ENCODE measurements around the gene UBA1. TPM values are rescaled to one million over a fixed set of nuclear protein-coding genes. Genes with fewer than 3 reads are reported as not detected.

The UBA1 gene
- total and polyA plus RNA-seq, 2 of the 13 experiments (the other 11 are each of a cell fraction or from before 2014, with no cell fraction given) = 93.3 to 129 TPM

- no peak for TF ChIP-seq STAT5B (CRISPR knock-in tag; IDR thresholded peaks at IDR 0.05)
- DNase-seq (ENCODE audit: low spot score) = no peak
- no peaks in the 10 kb centered on the region for H3K9me3 ChIP-seq (ENCODE audit: low read length)
- no TSS peak for BruUV-seq (replicated peaks)
- intact Hi-C loops (cut with micrococcal nuclease; ENCODE audit: unreplicated experiment) = no loop called here
- no peak for ATAC-seq
- WGBS (ENCODE audit: low lambda C conversion rate) = 91% methylated on average over 6 of the region's 12 CpGs
- in situ Hi-C loops (cut with HindIII; ENCODE audit: extremely low pct_ligation_motif_present, low pct_unique_long_range_greater_than_20kb) = no loop called here
- POLR2A ChIA-PET = interaction anchor here (1.1 to 1.3 kb wide), 2 partner anchors 9 to 11 kb away, joined by 4 to 6 read pairs; no protein-coding TSS in a partner anchor
- peaks cover under 1% of the 10 kb centered on the region for H3K79me2 ChIP-seq (ENCODE audit: insufficient read depth, low read length)
- H3K4me2 ChIP-seq (ENCODE audit: low read depth, low read length) = no peak overlapping the region
- peaks cover 13% of the 10 kb centered on the region for H3K4me1 ChIP-seq (ENCODE audit: insufficient read depth, low read length)
- peaks cover 8 to 32% of the 10 kb centered on the region in 2 experiments; a peak in 4 of 5 replicates for H3K36me3 ChIP-seq (replicated peaks in 1 of 2; ENCODE audit: control insufficient read depth in 1 of 2, insufficient read depth in 2 of 2, low read length in 2 of 2)
- no peak overlapping the region for H2AFZ ChIP-seq (ENCODE audit: low read length)
- CTCF ChIA-PET (ENCODE audit: low intra/inter-chr PET ratio, low total read pairs) = no interaction called here
- H3K9ac ChIP-seq (ENCODE audit: insufficient read depth, low read depth, low read length) = no peak overlapping the region
- H3K27me3 ChIP-seq (ENCODE audit: control insufficient read depth in 1 of 2, insufficient read depth in 2 of 2, low read length in 2 of 2) = no peaks in the 10 kb centered on the region; a peak in 1 of 5 replicates
- no peaks in the 10 kb centered on the region for H4K20me1 ChIP-seq (ENCODE audit: insufficient read depth, low read length)
- FAIRE-seq = no peak
- H3K4me3 ChIP-seq (replicated peaks in 1 of 3; ENCODE audit: insufficient read depth in 1 of 3, low read depth in 2 of 3, low read length in 3 of 3) = no peak overlapping the region
- no peak overlapping the region for H3K27ac ChIP-seq (ENCODE audit: extremely low read length, insufficient read depth, low read length)
Measured at GRCh38 chrX:47228550-47229270, 35.1 kb downstream of the UBA1 start.

GRCh38 chrX:47229427-47229826, 35.8 kb downstream of the UBA1 start:
- POLR2A ChIA-PET = interaction anchor here (1.1 to 1.3 kb wide), 2 partner anchors 10 to 12 kb away, joined by 4 to 6 read pairs; no protein-coding TSS in a partner anchor
- FAIRE-seq (no peak), DNase-seq (ENCODE audit: low spot score) (no peak), ATAC-seq (no peak)
- H3K27ac ChIP-seq (ENCODE audit: extremely low read length, insufficient read depth, low read length) = no peak overlapping the region
- H3K4me1 ChIP-seq (ENCODE audit: insufficient read depth, low read length) = peaks cover 13% of the 10 kb centered on the region
- no peaks in the 10 kb centered on the region; a peak in 1 of 5 replicates for H3K27me3 ChIP-seq (ENCODE audit: control insufficient read depth in 1 of 2, insufficient read depth in 2 of 2, low read length in 2 of 2)
- H3K79me2 ChIP-seq (ENCODE audit: insufficient read depth, low read length) = peaks cover 8% of the 10 kb centered on the region
- no TSS peak for BruUV-seq (replicated peaks)
- intact Hi-C loops (cut with micrococcal nuclease; ENCODE audit: unreplicated experiment) = no loop called here
- no peaks in the 10 kb centered on the region for H4K20me1 ChIP-seq (ENCODE audit: insufficient read depth, low read length)
- in situ Hi-C loops (cut with HindIII; ENCODE audit: extremely low pct_ligation_motif_present, low pct_unique_long_range_greater_than_20kb) = no loop called here
- H2AFZ ChIP-seq (ENCODE audit: low read length) = no peak overlapping the region
- no peak overlapping the region for H3K9ac ChIP-seq (ENCODE audit: insufficient read depth, low read depth, low read length)
- no peak overlapping the region for H3K4me2 ChIP-seq (ENCODE audit: low read depth, low read length)
- H3K36me3 ChIP-seq (replicated peaks in 1 of 2; ENCODE audit: control insufficient read depth in 1 of 2, insufficient read depth in 2 of 2, low read length in 2 of 2) = peaks cover 8 to 25% of the 10 kb centered on the region in 2 experiments; a peak in 4 of 5 replicates
- no peak overlapping the region for H3K4me3 ChIP-seq (replicated peaks in 1 of 3; ENCODE audit: insufficient read depth in 1 of 3, low read depth in 2 of 3, low read length in 3 of 3)
- H3K9me3 ChIP-seq (ENCODE audit: low read length) = no peaks in the 10 kb centered on the region
- CTCF ChIA-PET (ENCODE audit: low intra/inter-chr PET ratio, low total read pairs) = no interaction called here
- TF ChIP-seq RNF2 (conservative IDR thresholded peaks at IDR 0.05; ENCODE audit: low read depth) = no peak
- no peak for TF ChIP-seq CCDC6 (CRISPR knock-in tag; IDR thresholded peaks at IDR 0.05)
- no peak for TF ChIP-seq BATF2 (CRISPR knock-in tag; IDR thresholded peaks at IDR 0.05)
- no peak for TF ChIP-seq ZNF816 (CRISPR knock-in tag; IDR thresholded peaks at IDR 0.05; ENCODE audit: borderline replicate concordance)
- no peak for TF ChIP-seq KDM4B (CRISPR knock-in tag; IDR thresholded peaks at IDR 0.05)
- TF ChIP-seq HMGA1 (CRISPR knock-in tag; conservative IDR thresholded peaks at IDR 0.05) = no peak
- TF ChIP-seq HDAC1 (CRISPR knock-in tag; IDR thresholded peaks at IDR 0.05) = no peak
- no peak for TF ChIP-seq HMG20B (CRISPR knock-in tag; conservative IDR thresholded peaks at IDR 0.05)
- TF ChIP-seq MYNN (CRISPR knock-in tag; IDR thresholded peaks at IDR 0.05; ENCODE audit: low read depth) = no peak
- TF ChIP-seq ZNF775 (CRISPR knock-in tag; IDR thresholded peaks at IDR 0.05; ENCODE audit: borderline replicate concordance) = no peak
- TF ChIP-seq CEBPG (CRISPR knock-in tag; IDR thresholded peaks at IDR 0.05) = no peak
- TF ChIP-seq FOXC1 (CRISPR knock-in tag; IDR thresholded peaks at IDR 0.05; ENCODE audit: borderline replicate concordance) = no peak
- no peak for TF ChIP-seq TFAP4 (IDR thresholded peaks at IDR 0.05; ENCODE audit: borderline replicate concordance, low read depth)
- TF ChIP-seq ELF4 (CRISPR knock-in tag; IDR thresholded peaks at IDR 0.05; ENCODE audit: borderline replicate concordance) = no peak
- no peak for TF ChIP-seq ZNF414 (CRISPR knock-in tag; IDR thresholded peaks at IDR 0.05)
- no peak for TF ChIP-seq ZNF207 (IDR thresholded peaks at IDR 0.05; ENCODE audit: borderline replicate concordance)
- WGBS (ENCODE audit: low lambda C conversion rate) = no CpG with 5 or more reads among the region's 6 CpGs
